HPDE6-E6E7 (cell line): ENCODE data around the gene HCAR2.
"Not testable (repeated sequence)": the region's sequence is repeated elsewhere in the genome, so short reads cannot be mapped to it uniquely, and the experiment has no call there.

ENCODE experiments used
- DNase-seq: peaks from one replicate; pipeline ENCODE4 v3.0.0; 2011; ENCODE audit warnings: missing footprints; ENCODE audit errors: extremely low spot score

HCAR2 gene

DNA sequence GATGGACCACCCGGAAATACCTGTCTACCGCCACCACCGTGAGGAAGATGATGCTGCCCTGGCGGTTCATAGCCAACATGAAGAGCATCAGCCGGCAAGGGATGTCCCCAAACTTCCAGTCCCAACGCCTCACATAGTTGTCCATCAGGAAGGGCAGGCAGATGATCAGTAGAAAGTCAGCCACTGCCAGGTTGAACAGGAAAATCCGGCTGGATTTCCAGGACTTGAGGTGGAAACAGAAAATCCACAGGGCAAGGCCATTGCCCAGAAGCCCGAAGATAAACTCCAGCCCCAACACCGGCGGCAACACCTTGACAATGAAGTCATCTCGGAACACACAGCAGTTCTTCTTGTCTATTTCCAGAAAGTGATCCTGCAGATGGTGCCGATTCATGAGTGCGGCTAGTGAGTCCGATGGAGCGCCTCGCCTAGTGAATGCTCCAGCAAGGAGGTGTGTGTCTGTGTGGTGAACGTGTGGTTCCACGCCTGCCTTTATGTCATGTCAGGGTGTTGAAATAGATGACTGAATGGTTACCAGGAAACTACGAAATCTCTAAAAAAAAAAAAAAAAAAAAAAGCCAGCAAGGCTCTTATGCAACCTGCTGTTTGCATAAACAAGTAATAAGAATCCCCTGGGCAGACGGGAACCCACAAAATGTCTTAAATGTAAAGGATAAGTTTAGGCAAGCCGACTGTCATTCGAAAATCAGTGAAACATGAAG lies at the start of gene HCAR2:
HCAR2 (minus strand) TSS at position 468 of the 722 bp plus-strand sequence; CDS start at position 394, 74 bp downstream.
- DNase-seq: not testable (repeated sequence)

DNA sequence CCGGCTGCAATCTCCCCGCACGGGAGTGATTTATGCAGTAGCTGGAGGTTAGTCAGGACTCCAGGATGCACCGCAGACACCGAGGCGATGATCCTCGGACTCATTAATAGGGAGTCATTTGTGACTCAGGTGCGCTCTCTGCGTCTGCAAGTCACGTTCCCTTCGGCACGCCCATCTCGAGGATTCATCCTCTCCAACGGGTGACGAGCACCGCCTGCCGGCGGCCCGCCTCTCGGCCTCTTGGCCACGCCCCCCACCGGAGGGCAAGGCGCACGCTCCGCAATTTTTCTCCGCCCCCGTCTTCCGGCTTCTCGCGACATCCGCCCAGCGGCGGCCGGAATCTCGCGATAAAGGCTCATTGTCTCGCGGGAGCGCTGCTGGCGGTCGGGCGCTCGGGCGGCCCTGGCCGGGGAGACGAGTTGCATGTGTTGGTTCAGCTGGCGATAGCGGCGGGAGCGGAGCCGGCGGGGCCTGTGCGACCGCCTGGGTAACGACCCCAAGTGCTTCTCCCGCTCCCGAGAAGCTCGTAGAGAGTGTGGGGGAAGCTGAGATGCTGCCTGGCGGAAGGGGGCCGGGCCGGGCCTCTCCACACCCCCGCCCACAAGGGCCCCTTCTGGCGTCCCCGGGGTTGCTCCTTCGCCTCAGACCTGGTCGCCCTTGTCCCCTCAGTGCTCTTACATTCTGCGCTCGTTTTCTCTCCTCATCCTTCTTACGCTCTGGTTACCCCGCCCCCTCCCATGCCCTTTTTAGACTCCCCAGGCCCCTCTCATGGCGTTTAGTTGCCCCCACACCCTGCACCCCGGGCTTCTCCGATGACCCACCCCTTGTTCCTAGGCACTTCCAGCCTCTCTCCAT lies 49.5 kb upstream of the HCAR2 start, which contains the start of gene DENR:
DENR (plus strand) TSS at position 361 of the 855 bp plus-strand sequence. CDS start 878 bp downstream, outside the sequence.
- peak; percentile 98 for DNase-seq

DNA sequence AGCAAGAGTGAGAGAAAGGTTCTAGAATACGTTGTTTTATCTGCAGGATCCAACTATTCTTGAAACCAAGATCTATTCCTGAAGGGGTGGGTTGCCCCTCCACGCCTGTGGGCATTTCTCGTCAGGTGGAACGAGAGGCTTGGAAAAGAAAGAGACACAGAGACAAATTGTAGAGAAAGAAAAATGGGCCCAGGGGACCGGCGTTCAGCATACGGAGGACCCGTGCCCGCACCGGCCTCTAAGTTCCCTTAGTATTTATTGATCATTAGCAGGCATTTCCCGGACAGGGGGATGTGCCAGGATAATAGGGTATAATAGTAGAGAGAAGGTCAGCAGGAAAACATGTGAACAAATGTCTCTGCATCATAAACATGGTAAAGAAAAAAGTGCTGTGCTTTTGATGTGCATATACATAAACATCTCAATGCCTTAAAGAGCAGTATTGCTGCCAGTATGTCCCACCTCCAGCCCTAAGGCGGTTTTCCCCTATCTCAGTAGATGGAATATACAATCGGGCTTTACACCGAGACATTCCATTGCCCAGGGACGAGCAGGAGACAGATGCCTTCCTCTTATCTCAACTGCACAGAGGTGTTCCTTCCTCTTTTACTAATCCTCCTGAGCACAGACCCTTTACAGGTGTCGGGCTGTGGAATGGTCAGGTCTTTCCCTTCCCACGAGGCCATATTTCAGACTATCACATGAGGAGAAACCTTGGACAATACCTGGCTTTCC lies 47.8 kb upstream of the HCAR2 start:
- not testable (repeated sequence) for DNase-seq

DNA sequence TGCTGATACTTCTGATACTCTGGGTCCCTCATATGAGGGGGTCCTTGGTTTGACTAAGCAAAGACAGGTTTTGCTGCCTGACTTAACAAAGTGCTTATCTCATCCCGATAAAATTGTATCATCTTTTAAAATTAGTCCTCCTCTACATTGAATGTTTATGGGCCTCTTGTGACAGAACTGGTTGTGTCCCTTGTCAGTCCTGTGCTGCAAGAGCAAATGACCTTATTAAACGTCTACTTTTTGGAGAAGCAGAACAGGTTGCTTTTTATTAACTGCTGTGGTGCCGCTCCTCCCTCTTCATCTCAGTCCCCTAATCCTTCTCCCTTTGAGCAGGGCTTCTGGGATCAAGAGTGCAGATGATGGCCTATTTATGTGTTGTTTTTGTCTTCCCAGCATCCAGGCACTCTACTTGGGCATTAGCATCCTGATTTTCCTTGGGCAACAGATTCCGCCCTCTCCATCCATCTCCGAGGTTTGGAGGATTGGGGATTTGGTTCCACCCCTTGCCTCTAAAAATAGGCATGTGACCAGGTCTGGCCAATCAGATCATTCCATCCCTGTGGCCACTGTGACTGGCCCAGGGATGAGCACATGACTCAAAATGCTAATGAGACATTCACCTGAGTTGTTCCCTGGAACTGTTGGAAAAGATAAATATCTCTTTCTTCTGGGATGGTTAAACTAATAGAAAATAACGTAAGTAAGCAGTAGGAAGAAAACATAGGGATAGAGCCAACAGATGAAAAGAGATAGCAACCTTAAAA lies 46.6 kb upstream of the HCAR2 start:
- DNase-seq: no peak

DNA sequence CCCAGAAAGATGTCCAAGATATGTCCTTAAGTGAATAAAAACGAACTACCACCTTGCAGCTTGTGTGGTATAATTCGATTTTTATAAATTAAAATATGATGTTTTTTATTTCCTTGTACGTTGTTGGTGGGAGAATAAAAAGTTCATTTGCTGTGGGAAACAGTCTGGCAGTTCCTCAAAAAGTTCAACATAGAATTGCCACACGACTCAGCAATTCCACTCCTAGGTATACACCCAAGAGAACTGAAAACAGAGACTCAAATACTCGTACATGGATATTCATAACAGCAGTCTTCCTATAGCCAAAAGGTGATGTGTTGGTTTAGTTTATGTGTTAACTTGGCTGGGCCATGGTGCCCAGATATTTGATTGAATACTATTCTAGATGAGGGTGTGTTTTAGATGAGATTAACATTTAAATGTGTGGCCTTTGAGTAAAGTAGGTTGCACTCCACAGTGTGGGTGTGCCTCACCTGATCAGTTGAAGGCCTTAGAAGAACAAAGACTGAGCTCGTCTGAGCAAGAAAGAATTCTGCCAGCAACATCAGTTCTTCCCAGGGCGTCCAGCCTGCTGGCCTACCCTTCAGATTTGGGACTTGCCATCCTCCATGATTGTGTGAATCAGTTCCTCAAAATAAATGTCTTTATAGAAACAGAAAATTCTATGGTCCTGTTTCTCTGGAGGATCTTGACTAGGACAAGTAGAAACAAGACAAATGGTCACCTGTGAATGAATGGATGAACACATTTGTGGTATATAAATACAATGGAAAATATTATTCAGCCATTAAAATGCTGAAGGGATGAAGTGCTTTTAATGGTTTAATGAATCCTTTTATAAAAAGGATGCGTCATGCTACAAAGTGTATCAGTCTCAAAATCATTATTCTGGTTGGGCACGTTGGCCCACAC lies 44.3 kb upstream of the HCAR2 start:
- DNase-seq: no peak

DNA sequence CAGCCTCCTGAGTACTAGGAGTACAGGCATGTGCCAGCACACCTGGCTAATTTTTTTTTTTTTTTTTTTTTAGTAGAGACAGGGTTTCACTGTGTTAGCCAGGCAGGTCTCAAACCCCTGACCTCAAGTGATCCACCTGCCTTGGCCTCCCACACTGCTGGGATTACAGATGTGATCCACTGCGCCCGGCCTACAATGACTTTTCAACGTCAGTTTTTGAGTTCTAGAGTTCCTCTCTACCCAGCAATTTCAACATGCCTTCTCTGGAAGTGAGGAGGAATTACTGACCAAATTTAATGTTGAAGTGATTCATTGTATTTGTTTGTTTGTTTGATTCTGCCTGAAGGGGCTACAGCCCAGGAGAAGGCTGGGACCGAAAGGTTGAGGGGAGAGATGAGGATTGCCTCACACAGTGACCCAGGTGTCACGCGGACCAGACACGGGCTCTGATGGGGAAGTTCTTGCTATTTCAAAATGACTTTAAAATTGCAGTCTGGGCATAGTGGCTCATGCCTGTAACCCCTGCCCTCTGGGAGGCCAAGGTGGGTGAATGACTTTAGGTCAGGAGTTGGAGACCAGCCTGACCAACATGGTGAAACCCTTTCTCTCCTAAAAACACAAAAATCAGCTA lies 40.9 kb upstream of the HCAR2 start:
- no peak for DNase-seq

DNA sequence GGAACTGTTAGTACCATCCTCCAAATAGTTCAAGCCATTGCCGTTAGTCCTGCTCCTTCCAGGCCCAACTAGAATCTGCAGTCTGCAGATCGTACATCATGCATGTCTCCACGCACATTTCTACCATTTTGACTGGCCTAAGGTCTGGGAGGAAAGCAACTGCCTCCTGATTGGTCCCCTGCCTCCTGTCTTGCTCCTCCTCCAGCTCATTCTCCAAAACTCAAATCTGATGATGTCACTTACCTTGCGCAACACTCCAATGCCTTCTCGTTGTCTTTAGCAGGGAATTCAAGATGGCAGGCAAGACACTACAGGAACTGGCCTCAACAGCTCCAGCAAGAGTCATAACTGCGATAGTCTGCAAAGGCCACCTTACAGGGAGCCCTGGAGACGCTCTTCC lies 37.2 kb upstream of the HCAR2 start:
- DNase-seq: no peak

DNA sequence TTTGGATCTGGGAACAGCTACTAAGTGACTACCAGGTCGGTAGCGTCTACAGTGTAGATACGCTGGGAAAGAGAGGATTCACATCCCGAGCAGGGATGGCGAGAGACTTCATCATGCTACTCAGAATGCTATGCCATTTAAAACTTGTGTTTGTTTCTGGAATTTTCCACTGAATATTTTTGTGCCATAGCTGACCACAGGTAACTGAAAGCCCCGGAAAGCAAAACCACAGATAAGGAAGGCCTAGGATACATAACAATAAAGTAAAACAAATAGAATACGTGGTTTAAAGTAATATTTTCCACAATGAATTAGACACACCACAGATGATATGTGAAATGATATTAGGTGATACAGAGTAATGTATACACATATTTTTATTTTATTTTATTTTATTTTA lies 35.4 kb upstream of the HCAR2 start:
- no peak for DNase-seq

DNA sequence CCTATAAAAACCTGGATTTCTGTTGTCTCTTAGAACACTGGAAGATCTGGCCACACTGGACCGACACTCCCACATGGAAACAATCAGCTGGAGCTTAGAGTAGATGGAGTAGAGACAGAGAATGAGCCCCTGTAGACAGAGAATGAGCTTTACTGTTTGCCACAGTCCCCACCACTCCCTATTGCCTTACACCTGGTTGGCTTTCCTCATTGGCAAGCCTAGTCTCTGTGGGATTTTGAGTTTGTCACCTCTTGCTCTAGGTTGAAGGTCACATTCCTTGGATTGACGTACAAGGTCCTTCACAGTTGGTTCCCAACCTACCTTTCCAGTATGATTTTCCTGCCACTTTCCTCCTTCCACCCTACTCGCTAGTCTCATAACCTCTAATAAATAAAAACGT lies 29.5 kb upstream of the HCAR2 start:
- no peak for DNase-seq

DNA sequence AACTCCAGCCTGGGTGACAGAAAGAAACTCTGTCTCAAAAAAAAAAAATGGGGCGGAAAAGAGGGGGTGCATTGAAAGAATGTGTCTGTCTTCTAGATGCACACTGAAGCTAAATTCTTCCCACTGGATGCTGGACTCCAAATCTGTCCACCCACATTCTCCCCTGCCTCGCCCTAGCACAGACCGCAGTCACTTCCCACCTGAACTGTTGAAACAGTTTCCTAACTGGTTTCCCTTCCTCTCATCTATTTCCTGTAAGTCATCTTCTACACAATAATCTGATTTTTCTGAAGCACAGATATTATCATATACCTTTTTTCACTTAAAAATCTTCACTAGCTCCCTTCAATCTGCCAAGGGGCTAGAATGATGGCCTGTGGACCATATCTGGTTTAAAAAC lies 29.0 kb upstream of the HCAR2 start:
- DNase-seq: no peak

DNA sequence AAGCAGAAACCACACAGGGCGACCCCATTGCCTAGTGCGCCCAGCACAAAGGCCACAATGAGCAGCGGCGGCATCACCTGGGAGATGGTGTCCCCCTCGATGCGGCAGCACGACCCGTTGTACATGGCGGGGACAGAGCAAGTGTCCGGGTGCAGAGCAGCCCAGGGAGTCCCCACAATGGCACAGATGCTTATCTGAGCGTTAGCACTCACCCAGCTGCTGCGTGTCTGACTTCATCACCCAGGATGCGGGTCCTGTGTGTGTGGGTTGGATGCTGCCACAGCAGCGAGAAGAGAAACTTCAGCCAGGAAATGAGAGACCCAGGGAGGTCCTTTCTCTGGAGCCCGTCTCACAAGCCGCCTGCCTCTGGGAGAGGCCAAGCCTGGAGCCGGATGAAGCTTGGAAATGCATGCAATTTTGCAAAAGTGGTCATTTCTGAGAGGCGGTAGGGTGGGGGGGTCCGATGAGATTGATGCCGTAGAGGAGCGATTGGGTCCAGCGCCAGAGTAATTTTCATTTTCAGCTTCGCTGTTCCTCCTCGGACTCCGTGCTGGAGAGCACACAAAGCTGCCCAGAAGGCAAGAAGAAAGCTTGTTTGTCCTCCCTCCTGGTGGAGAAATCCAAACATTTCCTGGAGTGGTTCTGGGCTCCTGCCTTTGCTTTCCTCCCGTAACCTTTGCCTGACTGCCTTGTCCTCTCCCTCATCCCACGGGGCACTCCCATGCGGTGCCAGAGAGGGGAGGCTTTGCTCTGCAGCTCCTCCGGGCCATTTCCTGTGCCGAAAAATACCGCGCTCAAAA lies 27.3 kb upstream of the HCAR2 start, which contains the start of gene HCAR1:
HCAR1 (minus strand) TSS at position 630 of the 800 bp plus-strand sequence; CDS start at position 125, 505 bp downstream.
- DNase-seq: no peak

DNA sequence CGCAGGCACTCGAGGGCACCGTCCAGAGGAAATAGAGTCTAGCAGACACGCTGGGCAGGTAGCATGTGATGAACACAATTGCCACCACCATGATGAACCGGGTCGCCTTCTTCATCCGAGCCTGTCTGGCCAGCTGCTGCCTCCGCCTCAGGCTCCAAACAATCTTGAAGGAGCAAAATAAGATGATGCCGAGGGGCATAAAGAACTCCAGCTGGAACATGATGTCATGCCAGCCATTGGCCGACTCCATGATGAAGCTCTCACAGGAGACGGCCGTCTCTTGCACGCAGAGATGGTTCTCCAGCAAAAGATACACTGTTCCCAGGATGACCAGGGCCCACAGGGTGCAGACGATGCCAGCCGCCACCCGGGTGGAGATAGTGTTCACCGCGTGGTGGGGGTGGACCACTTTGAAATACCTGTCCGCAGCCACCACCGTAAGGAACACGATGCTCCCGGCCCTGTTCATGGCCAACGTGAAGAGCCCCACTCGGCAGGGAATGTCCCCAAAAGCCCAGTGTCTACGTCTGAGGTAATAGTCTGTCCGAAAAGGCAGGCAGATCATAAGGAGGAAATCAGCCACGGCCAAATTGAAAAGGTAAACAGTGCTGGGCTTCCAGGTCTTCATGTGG lies 26.5 kb upstream of the HCAR2 start:
- DNase-seq: no peak

DNA sequence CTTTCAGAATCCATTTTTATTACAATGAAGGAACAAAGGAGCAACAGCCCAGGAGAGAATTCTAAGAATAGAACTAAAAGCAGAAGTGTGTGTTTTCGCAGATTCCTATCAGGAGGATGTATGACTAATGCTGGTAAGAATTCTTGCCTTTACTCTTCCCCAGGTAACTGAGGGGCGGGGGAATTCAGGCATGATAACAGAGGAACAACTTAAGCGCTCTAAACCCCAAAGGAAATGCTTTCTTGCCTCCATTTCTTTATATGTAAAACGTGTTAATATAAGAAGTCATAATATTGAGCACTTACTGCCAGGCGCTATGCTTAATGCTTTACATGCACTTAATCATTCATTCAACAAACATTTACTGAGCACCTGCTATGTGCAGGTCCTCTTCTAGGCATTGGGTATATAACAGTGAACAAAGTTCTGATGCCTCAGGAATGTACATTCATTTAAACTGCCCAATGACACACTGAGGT lies 23.0 kb upstream of the HCAR2 start:
- peak; percentile 67 for DNase-seq

DNA sequence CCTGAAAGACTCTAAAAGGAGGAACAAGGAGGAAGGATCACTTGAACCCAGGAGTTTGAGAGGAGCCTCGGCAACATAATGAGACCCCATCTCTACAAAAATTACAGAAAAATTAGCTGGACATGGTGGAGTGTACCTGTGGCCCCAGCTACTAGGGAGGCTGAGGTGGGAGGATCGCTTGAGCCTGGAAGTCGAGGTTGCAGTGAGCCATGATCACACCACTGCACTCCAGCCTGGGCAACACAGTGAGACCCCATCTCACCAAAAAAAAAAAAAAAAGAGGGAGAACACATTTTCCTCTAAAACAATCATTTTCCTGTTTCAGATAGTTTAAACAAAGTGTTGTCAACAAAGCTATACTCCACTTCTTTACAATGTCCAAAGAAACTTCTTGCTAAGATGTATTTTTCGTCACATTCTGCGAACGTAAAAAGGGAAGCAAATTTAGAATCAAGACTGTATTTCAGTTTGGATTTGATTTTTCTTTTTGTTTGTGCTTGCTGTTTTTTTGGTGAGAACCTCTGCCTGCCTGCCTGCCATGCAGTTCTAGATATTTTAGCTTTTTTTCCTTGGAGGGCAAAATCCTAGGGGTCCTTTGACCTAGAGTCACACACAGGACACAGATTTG lies 22.4 kb upstream of the HCAR2 start:
- DNase-seq: no peak

DNA sequence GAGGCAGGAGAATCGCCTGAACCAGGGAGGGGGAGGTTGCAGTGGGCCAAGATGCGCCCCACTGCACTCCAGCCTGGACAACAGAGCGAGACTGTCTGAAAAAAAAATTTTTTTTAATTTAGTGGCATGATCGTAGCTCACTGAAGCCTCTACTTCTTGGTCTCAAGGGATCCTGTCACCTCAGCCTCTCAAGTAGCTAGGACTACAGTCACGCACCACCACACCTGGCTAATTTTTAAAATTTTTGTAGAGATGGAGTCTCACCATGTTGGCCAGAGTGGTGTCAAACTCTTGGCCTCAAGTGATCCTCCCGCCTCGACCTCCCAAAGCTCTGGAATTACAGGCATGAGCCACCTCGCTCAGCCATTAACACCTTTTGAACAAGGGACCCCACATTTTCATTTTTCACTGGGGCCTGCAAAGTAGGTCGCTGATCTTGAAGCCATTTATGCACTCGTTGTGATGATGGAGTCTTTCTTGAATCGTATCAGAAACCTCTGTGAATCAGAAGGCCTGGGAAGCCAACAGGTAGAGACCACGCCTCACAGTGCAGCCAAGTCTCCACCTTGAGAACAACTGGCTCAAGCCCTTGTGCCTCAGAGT lies 21.6 kb upstream of the HCAR2 start:
- DNase-seq: no peak

DNA sequence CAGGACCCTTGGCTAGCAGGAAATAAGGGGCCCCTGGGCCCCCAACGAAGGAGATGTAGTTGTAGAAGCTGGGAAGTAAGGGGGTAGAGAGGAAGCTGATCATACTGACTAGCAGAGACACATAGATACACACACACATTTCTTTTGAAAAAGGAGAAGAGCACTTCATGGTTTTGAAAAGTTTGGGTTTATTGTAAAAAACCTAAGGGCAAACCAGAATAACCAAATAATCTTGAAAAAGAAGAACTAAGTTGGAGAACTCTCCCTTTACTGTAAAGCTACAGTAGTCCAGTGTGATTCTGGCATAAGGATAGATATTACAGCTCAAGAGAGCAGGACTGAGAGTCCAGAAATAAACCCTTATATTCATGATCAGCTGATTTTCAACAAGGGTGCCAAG lies 19.2 kb upstream of the HCAR2 start:
- DNase-seq: no peak

DNA sequence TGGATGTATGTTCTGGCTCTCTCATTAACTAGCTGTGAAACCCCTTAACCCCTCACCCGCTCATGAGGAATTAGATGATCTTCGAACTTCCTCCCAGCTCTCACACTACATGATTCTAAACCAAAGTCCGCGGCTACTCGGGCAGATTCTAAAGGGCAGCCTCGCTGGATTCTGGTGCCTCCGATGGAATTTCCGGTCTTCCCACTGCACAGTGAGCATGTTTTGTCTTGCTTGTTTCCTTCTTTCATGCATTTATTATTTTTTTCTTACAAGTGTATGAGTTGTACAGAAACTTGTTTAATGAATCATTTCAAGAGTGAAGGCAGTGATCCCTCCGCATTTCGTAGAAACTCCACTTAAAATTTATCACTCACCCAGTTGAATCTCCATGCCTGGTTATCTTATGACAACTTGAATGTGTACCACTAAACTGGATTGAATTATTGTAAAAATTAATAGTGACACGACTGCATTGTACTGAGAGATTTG lies 17.9 kb upstream of the HCAR2 start:
- peak; percentile 76 for DNase-seq
